ENCODE measurements around the gene C1RL.
A peak's percentile ranks its signal among the peaks of the same experiment; 100 is the strongest.

Gene C1RL

GRCh38 chr12:7099290-7099996 lies 9.6 kb downstream of the C1RL start:
- DNase-seq (ENCODE audit: low read depth): no peak
- no peak overlapping the region for H3K4me3 ChIP-seq (ENCODE audit: low read depth, low read length)

- no peak overlapping the region for H3K4me3 ChIP-seq (ENCODE audit: low read depth, low read length)
- no peak for DNase-seq (ENCODE audit: low read depth)
Observed at GRCh38 chr12:7096979-7097378, 12.0 kb downstream of the C1RL start.

GRCh38 chr12:7096006-7096932 lies 12.7 kb downstream of the C1RL start:
- H3K4me3 ChIP-seq (ENCODE audit: low read depth, low read length): no peak overlapping the region
- DNase-seq (ENCODE audit: low read depth): no peak

GRCh38 chr12:7093892-7094291 lies 15.1 kb downstream of the C1RL start:
- H3K4me3 ChIP-seq (ENCODE audit: low read depth, low read length): no peak overlapping the region
- no peak for DNase-seq (ENCODE audit: low read depth)

- DNase-seq (ENCODE audit: low read depth): no peak
- H3K4me3 ChIP-seq (ENCODE audit: low read depth, low read length): no peak overlapping the region
Observed at GRCh38 chr12:7093486-7093885, 15.5 kb downstream of the C1RL start.

- no peak overlapping the region for H3K4me3 ChIP-seq (ENCODE audit: low read depth, low read length)
- no peak for DNase-seq (ENCODE audit: low read depth)
Observed at GRCh38 chr12:7092986-7093460, 16.0 kb downstream of the C1RL start.

- peak; percentile 75 for DNase-seq (ENCODE audit: low read depth)
Observed at GRCh38 chr12:7092229-7092985, 16.6 kb downstream of the C1RL start, which contains the start of gene C1R. C1R (minus strand) TSS chr12:7092445; CDS start chr12:7092388, 57 bp downstream.

GRCh38 chr12:7091660-7092228 lies 17.3 kb downstream of the C1RL start:
- peak overlapping the region; percentile 56 for H3K4me3 ChIP-seq (ENCODE audit: low read depth, low read length)

More at GRCh38 chr12:7092229-7092985, 16.6 kb downstream of the C1RL start, which contains the start of gene C1R:
- peak within 1 kb of the TSS; percentile 56 for H3K4me3 ChIP-seq (ENCODE audit: low read depth, low read length)

GRCh38 chr12:7091171-7091570 lies 17.8 kb downstream of the C1RL start:
- DNase-seq (ENCODE audit: low read depth): no peak
- H3K4me3 ChIP-seq (ENCODE audit: low read depth, low read length): peak overlapping the region; percentile 56

More at GRCh38 chr12:7091660-7092228, 17.3 kb downstream of the C1RL start:
- no peak for DNase-seq (ENCODE audit: low read depth)

GRCh38 chr12:7090222-7090998 lies 18.6 kb downstream of the C1RL start:
- no peak for DNase-seq (ENCODE audit: low read depth)

GRCh38 chr12:7089196-7089871 lies 19.7 kb downstream of the C1RL start:
- DNase-seq (ENCODE audit: low read depth): no peak
- no peak overlapping the region for H3K4me3 ChIP-seq (ENCODE audit: low read depth, low read length)

More at GRCh38 chr12:7090222-7090998, 18.6 kb downstream of the C1RL start:
- no peak overlapping the region for H3K4me3 ChIP-seq (ENCODE audit: low read depth, low read length)

GRCh38 chr12:7083125-7083524 lies 25.9 kb downstream of the C1RL start:
- no peak overlapping the region for H3K4me3 ChIP-seq (ENCODE audit: low read depth, low read length)
- no peak for DNase-seq (ENCODE audit: low read depth)

- H3K4me3 ChIP-seq (ENCODE audit: low read depth, low read length): no peak overlapping the region
- no peak for DNase-seq (ENCODE audit: low read depth)
Observed at GRCh38 chr12:7081037-7081436, 28.0 kb downstream of the C1RL start.

- no peak for DNase-seq (ENCODE audit: low read depth)
- H3K4me3 ChIP-seq (ENCODE audit: low read depth, low read length): no peak overlapping the region
Observed at GRCh38 chr12:7079826-7080125, 29.2 kb downstream of the C1RL start.

- no peak overlapping the region for H3K4me3 ChIP-seq (ENCODE audit: low read depth, low read length)
Observed at GRCh38 chr12:7078163-7078562, 30.9 kb downstream of the C1RL start.

GRCh38 chr12:7076493-7076892 lies 32.5 kb downstream of the C1RL start:
- DNase-seq (ENCODE audit: low read depth): no peak
- no peak overlapping the region for H3K4me3 ChIP-seq (ENCODE audit: low read depth, low read length)

More at GRCh38 chr12:7078163-7078562, 30.9 kb downstream of the C1RL start:
- DNase-seq (ENCODE audit: low read depth): no peak

- peak; percentile 71 for DNase-seq (ENCODE audit: low read depth)
- no peak overlapping the region for H3K4me3 ChIP-seq (ENCODE audit: low read depth, low read length)
Observed at GRCh38 chr12:7075939-7076338, 33.1 kb downstream of the C1RL start.

- DNase-seq (ENCODE audit: low read depth): no peak
- H3K4me3 ChIP-seq (ENCODE audit: low read depth, low read length): no peak overlapping the region
Observed at GRCh38 chr12:7075518-7075917, 33.5 kb downstream of the C1RL start.

All from skeletal muscle cell (primary cell).